HG02884 (cell line): ENCODE measurements around the gene SLMAP.
"Not testable (repeated sequence)": the region's sequence is repeated elsewhere in the genome, so short reads cannot be mapped to it uniquely, and the experiment has no call there.

Source experiments
- ATAC-seq: cut with Tn5 transposase; IDR thresholded peaks from one replicate; pipeline ENCODE4 v1.9.1; 2021; ENCODE audit warnings: mild to moderate bottlenecking, moderate library complexity; ENCODE audit not compliant: unreplicated experiment

Gene SLMAP

DNA sequence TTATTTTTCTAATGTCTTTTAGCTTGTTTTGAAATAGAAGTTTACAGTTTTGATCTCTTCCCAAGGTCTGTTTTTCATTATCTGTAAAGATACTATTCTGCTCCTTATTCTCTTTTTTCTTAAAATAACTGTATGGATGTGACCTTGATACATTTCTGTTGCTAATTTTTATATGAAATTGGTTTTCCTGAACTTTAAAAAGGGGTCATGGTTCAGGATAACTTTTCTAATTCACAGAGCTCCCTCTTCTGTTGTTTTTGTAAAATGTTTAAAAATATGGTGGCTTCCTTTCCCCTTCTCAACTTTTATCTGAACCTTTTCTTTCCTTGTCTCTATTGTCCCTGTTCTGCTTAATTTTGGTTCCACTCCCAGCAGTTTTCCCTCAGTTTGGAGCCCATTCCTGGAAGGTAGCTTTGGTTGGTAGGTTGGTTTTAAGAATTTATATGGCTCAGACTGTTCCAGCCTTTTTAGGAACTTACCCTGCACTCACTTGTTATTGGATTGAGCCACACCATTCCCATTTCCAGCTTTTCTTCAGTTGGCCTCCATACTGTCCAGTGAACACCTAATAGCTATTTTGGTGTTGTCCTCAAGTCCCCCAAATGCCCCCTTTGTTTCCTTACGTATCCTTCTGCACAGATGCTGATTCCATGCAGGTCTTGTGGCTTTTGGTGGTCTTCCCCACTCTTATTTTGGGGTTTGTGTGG, 70.3 kb downstream of the SLMAP start:
- ATAC-seq: no peak

DNA sequence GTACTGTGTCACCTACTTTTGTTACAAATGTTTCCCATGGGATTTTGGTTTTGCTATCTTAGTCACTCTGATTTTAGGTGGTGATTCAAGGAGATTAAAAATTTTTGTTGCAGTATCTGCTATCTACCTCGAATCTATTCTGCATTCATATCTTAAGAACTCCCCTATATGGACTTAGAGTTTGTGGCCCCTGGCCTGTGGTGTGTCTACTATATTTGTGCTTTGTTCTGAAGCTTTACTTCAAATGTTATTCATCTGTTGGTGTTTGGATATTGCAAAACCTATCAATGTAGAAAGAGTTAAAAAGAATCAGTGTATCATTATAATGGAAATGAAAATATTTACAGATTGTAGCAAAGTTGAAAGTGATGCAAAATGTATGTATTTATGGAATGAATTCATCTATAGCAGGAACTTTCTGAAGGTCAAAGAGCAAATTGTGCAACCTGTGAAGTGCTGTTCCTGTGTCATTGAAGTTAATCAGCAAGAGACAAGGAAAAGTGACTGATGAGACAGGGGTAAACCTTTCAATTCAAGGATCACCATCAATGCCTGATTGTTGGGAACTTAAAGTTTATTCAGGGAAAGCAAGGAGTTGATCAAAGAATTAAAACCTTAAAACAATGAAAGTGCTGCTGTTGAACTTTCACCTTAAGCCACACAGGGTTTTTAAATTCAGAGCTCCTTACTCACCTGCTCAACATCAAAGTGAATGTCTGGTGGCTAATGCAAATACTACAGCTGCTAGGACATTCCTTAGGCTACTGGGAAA, 71.0 kb downstream of the SLMAP start:
- no peak for ATAC-seq

DNA sequence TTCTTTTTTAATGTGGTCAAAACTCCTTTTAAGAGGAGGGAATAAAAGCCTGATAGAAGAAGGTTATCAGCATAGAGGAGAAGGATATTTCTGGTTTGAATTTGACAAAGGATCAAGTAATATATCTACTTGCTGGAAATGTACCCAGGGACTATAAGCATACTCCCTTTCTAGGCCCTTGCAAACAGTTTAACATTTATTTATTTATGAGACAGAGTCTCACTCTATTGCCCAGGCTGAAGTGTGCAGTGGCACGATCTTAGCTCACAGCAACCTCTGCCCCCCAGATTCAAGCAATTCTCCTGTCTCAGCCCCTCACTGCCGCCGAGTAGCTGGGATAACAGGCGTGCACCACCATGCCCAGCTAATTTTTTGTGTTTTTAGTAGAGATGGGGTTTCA, 71.6 kb downstream of the SLMAP start:
- ATAC-seq: no peak

DNA sequence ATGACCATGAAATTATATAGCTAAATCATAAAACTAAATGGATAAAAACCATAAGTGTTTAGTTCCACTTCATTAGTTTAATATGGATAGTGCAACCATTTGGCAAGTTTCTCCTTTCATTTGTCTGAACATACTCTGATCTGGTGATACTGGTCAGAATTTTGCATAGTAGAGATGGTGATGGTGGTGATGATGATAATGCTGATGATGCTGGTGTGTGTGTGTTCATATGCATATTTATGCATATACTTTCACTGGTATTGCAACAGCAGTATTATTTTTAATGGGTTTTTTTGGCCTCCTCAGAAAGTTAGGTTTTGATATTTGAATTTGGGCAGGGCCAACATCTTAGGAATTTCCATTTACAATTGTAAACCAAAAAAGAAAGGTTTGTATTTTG, 76.4 kb downstream of the SLMAP start:
- ATAC-seq: no peak

DNA sequence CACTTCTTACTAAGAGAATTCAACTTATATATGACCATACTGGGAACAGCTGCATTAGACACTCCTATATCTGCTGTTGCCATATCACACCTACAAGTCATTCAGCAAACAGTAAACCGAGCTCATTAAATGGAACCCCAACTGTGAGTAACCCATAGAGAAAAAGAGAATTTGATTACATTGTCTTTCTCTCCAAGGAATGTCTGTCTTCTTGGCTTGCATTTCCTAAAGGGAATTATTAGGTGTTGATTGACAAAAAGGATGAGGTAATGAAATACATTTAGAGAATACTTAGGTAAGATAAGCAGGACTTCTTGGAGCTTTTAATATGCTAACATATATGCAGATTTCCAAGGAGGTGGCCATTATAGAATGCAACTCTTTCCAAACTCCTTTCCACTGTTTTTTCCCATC, 76.8 kb downstream of the SLMAP start:
- no peak for ATAC-seq

DNA sequence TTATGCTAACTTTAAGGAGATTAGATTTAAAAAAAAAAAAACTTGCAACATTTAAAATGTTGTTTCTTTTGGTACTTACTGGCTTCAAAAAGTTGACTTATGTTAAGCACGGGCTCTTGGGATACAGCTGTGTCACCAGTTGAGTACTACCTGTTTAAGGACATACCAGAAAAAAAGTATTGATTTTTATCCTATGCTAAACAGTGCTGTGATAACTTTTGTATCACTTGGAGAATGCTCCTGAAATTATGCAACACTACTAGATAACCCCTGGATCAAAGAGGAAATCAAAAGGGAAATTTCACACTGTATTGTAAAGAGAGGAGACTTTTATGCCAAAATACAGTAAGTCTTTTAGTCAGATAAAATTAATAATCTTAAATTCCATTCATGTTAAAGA, 77.7 kb downstream of the SLMAP start:
- ATAC-seq: no peak

DNA sequence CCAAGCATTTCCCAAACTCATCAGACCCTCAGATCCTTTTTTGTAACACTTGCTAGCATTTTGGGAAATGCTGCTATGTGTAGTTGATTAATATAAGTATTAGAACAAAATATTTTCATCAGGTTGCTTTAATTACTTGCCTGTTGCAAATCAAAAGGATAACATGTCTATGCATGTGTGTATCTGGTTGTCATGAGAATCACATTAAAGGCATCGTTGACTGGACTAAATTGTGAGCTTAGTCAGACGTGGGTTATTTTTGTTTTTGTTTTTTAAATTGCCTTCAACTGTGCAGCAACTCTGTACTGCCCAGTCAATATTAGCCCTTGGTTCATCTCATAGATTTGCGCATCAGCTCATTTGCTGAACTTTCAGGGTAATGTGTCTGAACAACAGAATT, 81.6 kb downstream of the SLMAP start:
- no peak for ATAC-seq

DNA sequence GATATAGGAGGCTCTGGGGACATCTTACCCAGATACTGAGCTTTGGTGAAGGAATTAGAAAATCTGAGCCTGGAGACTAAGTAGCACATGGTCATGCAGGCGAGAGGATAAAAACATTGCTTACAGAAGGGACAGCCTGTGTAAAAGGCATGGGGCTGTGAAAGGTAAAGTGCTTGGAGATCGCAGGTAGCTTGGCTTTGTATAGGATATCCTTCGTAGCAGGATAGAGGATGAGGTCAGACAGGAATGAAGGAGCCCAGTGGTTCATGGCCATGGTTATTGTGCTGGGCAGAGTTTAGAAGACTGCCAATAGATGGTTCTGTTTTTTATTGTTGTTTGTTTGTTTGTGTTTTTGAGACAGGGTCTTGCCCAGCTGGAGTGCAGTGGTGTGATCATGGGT, 82.5 kb downstream of the SLMAP start:
- ATAC-seq: no peak

DNA sequence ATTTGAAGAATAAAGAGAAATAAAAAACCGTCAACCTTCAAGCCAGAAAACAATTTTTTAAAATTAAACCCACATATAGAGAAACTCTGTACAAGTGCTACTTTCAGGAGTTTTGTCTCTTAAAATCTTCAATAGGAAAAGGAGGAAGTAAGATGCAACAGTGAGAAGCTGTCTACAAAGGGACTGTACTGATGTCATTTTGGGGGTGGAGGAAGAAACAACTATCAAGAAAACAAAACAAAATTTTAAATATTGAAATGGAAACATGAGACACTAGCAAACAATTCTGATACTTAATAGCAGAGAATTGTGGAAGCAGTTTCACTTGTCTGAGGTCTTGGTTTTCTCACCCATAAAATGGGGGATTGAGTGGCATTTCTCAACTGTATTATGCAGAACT, 84.4 kb downstream of the SLMAP start:
- ATAC-seq: no peak

DNA sequence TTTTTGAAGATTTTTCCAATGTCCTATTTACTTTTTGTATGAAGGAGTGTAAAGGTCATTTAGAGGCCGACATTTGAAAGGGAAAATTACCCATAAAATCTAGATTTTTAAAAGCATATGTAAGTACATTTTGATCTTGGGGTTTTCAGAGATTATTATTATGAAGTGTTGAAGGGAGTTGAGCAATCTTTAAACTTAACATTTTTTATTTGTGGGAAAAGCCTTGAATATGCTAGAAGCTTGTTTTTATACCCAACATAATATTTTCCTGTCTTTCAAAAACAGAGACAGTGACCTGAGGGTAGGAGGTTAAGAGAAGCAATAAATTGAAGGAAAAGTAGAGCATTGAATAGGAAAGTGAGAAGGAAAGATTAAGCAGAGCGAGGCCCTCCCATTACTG, 85.7 kb downstream of the SLMAP start:
- ATAC-seq: no peak

DNA sequence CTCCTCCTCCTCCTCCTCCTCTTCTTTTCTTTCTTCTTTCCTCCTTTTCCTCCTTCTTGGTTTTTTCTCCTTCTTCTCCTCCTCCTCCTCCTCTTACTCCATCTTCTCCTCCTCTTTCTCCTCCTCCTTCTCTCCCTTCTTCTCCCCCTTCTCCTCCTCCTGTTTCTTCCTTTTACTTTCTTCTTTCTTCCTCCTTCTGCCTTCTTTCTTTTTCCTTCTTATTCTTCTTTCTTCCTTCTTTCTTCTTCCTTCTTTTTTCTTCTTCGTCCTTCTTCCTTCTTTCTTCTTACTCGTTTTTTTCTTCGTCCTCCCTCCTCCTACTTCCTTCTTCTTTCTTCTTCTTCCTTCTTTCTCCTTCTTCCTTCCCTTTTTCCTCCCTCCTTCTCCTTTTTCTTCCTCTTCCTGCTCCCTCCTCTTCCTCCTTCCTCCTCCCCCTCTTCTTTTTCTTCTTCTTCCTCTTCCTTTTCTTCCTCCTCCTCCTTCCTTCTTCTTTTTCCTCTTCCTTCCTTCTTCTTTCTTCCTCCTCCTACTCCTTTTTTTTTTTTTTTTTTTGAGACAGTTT, 92.1 kb downstream of the SLMAP start:
- ATAC-seq: no peak

DNA sequence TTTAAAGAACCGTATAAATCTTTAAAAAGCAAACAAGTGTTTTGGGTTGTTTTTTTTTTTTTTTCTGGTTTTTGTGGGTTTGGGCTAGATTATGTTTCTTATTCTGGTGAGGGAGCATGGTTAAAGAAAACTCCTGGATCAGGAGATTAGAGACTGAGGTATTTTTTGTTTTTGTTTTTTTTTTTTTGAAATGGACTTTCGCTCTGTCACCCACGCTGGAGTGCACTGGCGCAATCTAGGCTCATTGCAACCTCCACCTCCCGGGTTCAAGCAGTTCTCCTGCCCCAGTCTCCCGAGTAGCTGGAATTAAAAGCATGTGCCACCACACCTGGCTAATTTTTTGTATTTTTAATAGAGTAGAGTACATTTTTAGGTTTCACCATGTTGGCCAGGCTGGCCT, 95.2 kb downstream of the SLMAP start:
- no peak for ATAC-seq

DNA sequence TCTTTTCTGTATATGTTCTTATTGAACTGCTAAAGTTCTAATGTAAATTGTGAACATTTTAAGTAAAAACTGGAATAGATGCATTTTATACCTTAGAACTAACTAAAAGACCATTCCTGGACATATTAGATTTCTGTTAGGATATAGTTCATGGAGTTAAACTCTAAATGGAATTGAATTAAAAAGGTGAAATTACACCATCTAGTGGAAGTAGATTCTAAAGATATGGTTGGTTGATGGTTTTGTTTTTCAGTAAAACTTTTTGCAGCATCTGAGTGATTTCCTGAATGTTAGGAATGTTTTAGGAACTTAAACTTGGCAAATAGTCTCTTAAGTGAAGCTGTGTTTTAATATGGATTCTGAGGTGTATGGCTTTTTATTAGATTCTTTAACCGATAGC, 96.8 kb downstream of the SLMAP start:
- no peak for ATAC-seq

DNA sequence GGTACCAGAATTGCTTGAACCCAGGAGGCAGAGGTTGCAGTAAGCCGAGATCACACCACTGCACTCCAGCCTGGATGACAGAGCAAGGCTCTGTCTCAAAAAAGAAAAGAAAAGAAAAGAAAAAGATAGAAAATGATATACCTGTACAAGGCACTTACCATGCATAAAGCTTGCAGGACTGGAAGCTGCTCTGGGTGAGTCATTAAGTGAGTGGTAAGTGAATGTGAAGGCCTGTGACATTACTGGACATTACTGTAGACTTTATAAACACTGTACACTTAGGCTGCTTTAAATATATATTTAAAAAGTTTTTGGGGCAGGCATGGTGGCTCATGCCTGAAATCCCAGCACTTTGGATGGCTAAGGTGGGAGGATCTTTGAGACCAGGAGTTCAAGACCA, 99.2 kb downstream of the SLMAP start:
- no peak for ATAC-seq

DNA sequence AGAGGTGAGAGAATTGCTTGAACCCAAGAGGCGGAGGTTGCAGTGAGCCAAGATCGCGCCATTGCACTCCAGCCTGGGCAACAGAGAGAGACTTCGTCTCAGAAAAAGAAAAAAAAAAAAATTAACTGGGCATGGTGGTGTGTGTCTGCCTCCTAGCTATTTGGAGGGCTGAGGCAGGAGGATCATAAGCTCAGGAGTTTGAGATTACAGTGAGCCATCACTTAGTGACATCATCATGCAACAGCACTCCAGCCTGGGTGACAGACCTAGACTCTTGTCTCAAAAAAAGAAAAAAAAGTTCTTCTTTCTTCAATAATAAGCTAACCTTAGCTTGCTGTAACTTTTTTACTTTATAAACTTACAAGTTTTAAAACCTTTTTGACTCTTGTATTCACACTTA, 99.8 kb downstream of the SLMAP start:
- no peak for ATAC-seq

DNA sequence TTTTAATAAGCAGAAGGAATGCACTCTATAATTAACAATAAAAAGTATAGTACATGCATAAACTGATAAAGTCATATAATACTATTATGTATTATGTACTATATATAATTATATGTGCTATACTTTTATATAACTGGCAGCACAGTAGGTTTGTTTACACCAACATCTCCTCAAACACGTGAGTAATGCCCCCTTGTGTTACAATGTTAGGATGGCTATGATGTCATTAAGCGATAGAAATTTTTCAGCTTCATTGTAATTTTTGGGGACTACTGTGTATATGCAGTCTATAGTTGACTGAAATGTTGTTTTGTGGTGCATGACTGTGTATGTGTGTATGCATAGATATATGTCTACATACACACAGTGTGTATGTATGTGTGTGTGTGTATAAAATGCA, 100.6 kb downstream of the SLMAP start:
- no peak for ATAC-seq

DNA sequence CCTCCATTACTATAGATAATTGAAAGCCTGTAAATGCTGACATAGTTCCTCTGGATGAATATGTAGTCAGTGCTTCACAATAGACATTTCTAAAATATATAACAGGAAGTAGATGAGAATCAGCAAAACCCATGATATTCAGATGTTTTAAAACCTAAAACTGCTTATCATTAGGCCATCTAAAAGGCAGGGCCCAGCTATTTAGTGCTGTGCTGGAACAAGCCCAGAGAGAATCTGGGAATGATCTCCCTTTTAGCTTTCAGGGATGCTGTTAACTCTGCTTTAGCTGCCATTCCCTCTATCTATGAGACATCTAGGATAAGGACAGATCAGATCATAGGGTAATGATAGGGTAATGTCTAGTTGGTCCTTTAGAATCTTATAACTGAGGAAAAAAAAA, 106.8 kb downstream of the SLMAP start:
- no peak for ATAC-seq

DNA sequence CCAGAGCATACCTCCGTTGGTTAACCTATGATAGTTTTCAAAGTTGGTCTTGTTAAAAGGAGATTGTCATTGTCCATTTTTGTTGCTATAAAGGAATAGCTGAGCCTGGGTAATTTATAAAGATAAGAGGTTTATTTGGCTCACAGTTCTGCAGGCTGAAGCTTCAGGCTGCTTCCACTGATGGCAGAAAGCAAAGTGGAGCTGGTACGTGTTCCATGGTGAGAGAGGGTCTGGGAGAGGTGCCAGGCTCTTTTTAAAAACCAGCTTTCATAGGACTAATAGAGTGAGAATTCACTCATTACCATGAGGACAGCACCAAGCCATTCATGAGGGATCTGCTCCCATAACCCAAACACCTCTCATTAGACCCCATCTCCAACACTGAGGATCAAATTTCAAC, 107.3 kb downstream of the SLMAP start:
- ATAC-seq: no peak

DNA sequence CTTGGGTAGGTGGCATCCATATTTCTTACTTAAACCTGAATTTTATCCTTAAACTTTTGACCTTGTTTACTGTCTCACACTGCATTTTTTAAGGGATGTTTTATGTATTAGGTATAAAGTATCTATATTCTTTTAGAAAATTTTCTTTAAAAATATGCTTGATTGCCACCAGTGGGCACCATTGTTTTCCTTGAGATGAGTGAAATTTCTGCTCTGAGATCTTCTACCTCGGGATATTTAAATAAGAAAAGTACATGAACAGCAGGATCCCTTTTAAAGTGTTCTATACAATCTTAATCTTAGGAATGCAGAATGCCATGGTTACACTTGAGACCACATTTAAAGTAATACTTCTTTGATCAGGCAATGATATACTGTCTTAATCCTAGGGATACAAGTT, 108.7 kb downstream of the SLMAP start:
- ATAC-seq: no peak

DNA sequence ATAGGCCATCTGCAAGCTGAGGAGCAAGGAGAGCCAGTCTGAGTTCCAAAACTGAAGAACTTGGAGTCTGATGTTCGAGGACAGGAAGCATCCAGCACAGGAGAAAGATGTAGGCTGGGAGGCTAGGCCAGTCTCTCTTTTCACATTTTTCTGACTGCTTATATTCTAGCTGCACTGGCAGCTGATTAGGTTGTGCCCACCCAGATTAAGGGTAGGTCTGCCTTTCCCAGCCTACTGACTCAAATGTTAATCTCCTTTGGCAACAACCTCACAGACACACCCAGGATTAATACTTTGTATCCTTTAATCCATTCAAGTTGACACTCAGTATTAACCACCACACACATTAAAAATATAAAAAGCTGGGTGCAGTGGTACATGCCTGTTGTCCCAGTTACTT, 113.0 kb downstream of the SLMAP start:
- not testable (repeated sequence) for ATAC-seq

DNA sequence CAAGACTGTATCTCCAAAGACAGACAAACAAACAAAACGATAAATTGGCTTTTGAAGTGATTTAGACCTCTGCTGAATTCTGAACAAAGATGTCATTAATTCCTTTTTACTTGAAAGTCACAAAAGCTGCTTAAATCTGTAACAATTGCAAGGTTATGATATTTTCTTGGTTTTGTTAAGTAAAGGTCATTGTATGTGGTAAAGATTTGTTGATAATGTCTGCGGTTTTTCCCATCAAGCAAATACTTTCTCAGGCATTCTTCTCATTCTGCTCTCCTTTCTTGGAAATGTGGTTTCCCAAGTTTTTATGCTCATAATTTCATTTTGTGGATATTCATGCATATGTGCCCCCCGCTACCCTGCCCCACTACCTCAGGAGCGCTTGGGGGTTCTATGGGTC, 116.5 kb downstream of the SLMAP start:
- no peak for ATAC-seq

DNA sequence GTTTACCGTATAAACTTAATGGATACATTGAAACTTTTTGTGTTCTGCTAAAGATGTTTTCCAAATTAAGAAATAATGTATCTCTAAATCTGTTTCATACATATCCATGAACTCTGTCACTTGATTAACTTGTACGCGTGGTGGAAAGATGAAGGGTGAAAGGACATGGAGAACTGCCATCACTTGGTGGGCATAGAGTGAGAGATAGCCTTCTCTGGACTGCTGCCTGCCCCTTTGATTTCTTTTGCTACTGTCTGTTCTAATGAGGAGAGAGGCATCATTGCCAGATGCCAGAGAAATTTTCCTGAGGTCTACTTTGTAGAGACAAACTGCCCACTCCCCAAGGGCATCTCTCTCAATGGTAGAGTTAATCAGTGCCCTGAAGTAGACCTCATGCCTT, 120.5 kb downstream of the SLMAP start:
- no peak for ATAC-seq
